ENCODE measurements around the gene QRFPR.
A peak's percentile ranks its signal among the peaks of the same experiment; 100 is the strongest.
"Not testable (repeated sequence)": the region's sequence is repeated elsewhere in the genome, so short reads cannot be mapped to it uniquely, and the experiment has no call there.

QRFPR gene

GRCh38 chr4:121339307-121339706 is 41.5 kb downstream of the QRFPR start:
- no peak for DNase-seq

- peak; percentile 32 for DNase-seq
These were observed 42.3 kb downstream of the QRFPR start for GRCh38 chr4:121338518-121338917.

DNA sequence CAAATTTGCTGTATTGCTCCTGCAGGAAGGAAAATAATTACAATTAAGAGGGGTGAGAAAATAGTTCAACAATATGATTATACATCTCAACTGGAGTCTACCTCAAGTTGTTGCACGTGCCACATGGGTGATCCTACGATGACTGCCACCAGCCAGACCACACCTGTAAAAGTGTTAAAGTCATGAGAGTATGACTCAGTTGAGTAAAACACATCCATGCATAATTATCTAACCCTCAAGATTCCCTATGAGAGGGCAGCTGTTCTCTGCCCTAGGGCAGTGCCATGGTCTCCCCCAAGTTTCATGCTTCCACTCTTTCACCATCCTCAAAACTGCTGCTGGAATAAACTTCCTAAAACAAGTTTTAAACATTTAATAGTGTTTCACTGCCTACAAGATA is 44.1 kb downstream of the QRFPR start:
- DNase-seq = no peak

- DNase-seq = no peak
These were observed 50.6 kb downstream of the QRFPR start for GRCh38 chr4:121330180-121330665.

DNA sequence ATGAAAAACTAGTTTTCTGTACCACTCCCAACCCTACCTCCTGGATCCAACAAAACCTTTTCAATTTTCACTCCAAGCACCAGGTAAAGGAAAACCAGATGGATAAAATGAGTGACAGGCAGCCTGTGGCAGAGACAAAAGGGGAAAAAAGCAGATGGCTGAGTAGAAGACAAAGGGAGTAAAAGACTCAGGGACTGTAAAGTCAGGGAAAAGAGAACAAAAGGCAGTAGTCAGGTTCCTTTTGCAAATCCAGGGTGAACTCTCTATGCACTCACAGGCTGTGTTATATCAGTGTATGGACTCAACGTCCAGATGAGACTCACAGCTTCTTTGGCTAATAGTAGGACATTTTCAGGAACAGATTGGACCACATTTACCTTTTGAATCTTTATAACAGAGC is 54.2 kb downstream of the QRFPR start:
- peak; percentile 55 for DNase-seq

- DNase-seq = no peak
These were observed 56.5 kb downstream of the QRFPR start for GRCh38 chr4:121324331-121324730.

- no peak for DNase-seq
These were observed 59.4 kb downstream of the QRFPR start for GRCh38 chr4:121321466-121321865.

DNA sequence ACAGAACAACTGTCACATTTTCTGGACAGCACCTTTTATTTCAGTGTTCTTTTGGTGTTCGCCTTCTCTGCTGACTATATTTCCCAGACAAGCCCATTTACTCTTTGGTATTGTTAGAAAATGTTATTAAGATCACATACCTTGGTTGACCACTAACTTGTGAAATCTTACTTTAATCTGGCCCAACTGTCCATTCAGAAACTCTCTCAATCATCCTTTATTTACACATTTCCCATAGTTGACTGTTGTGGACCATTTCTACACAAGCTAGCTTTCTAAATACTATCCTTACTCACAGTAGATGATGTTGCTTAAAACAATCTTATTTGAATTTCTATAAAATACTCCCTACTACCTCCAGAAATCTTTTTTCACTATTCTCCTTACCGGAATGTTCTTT is 64.7 kb downstream of the QRFPR start:
- DNase-seq = no peak

GRCh38 chr4:121313430-121313829 is 67.4 kb downstream of the QRFPR start:
- DNase-seq = not testable (repeated sequence)

DNA sequence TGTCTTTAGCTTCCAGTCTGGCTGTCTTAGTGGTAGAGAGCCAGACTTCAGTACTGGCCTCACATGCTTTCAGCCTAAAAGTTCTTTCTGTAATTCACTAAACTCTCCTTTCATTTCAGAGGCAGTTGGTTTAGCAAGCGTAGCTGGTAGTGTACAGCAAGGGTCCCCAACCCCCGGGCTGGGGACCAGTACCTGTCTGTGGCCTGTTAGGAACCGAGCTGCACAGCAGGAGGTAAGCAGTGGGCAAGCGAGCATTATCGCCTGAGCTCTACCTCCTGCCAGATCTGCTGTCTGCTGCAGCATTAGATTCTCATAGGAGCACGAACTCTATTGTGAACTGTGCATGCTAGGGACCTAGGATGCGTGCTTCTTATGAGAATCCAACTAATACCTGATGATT is 72.0 kb downstream of the QRFPR start:
- no peak for DNase-seq

- no peak for DNase-seq
These were observed 72.5 kb downstream of the QRFPR start for GRCh38 chr4:121308328-121308663.

GRCh38 chr4:121307445-121308327 is 73.1 kb downstream of the QRFPR start:
- DNase-seq = peak; percentile 23

DNA sequence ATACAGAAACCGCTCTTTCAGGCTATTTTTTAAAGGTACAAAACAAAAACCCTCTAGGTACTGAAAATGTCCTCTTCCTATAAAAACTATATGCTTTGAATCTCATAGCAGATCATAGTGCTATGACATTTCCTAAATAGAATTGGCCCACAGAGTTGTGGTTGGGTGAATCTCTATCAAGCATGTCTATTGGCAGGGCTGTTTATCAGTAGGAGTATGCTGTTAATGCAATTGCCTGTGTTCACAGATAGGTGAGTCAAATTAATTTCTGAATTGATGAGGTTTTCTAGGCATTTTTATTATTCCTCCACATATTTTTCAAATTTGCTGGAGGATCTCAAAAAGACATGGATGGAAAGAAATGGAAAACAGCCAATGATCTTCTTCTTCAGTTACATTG is 73.9 kb downstream of the QRFPR start:
- DNase-seq = no peak

GRCh38 chr4:121304893-121305292 is 75.9 kb downstream of the QRFPR start:
- DNase-seq = no peak

DNA sequence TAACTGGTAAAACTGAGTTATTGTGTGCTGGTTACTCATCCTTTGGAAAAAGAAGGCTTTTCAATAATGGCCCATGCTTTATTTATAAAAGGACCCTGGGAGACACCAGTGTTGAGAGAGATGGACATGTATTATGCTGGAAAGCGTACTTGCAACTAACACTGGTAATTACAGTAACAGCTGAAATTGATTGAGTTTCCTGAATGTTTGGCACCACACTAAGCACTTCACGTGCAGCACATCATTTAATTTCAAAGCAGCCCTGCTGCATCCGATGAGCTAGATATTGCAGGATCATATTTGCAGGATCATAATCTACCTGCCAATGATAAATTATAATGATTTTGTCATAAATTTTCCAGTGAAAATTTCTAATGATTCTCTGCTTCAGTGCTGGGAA is 81.5 kb downstream of the QRFPR start:
- DNase-seq = no peak

DNA sequence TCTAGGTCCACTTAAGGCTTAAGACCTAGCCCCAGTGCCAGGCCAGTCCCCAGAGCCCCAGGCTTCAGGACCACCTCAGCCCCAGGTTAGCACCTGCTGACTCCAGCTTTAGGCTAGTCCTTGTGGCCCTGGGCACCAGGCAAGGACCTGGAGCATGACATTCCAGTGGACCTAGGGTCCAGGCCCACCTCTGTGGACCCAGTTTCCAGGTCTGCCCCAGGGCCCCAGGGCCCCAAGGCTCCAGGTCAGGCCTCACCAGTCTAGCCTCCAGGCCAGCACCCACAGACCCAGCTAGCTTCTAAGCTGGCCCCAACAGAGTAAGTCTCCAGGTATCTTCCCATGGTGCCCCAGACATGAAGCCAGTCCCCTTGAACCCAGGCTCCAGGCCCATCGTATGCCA is 97.5 kb downstream of the QRFPR start:
- no peak for DNase-seq

GRCh38 chr4:121280425-121280824 is 100.4 kb downstream of the QRFPR start:
- DNase-seq = no peak

- no peak for DNase-seq
These were observed 101.9 kb downstream of the QRFPR start for GRCh38 chr4:121278811-121279368.

Data from eye (tissue), 1 donor.